HAP-1 (cell line): Measurements from ENCODE around the gene RNF157.
A peak's percentile ranks its signal among the peaks of the same experiment; 100 is the strongest.

Source experiments
- DNase-seq, 2 experiments: peaks; one replicate each; pipeline ENCODE4 v3.0.0-alpha.2; 2016 to 2020; ENCODE audit warnings: low spot score in 2 of 2
- H3K27me3 ChIP-seq: fragments of 250-450 bp; sonication (Bioruptor Pico); 2 replicates; pipeline ENCODE4 v1.5.1; 2020; ENCODE audit warnings: low read depth, mild to moderate bottlenecking, moderate library complexity
- H3K36me3 ChIP-seq: fragments of 250-450 bp; sonication (Bioruptor Pico); replicated peaks from 2 replicates; pipeline ENCODE4 v1.5.1; 2020; ENCODE audit warnings: mild to moderate bottlenecking
- H3K4me1 ChIP-seq: fragments of 250-450 bp; sonication (Bioruptor Pico); 2 replicates; pipeline ENCODE4 v1.5.1; 2020; ENCODE audit warnings: mild to moderate bottlenecking
- H3K4me3 ChIP-seq: fragments of 250-450 bp; sonication (Bioruptor Pico); 2 replicates; pipeline ENCODE4 v1.5.1; 2020; ENCODE audit warnings: mild to moderate bottlenecking, moderate library complexity
- H3K9me3 ChIP-seq: fragments of 250-450 bp; sonication (Bioruptor Pico); 2 replicates; pipeline ENCODE4 v1.5.1; 2020; ENCODE audit warnings: mild to moderate bottlenecking, moderate library complexity
- in situ Hi-C: fragments of 300-500 bp; cut with MboI; formaldehyde crosslinking; loops from 3 replicates; pipeline ENCODE4 v1.14.3; 2020; ENCODE audit warnings: low sequenced_read_pairs, inconsistent platforms, mixed read lengths

The RNF157 gene

GRCh38 chr17:76119409-76120371, 120.6 kb downstream of the RNF157 start:
- H3K9me3 ChIP-seq: no peaks in the 10 kb centered on the region
- in situ Hi-C loops: loop anchor here (5.0 kb wide), 1 partner anchor 63 kb away; no protein-coding TSS in a partner anchor

GRCh38 chr17:76115138-76115754, 125.0 kb downstream of the RNF157 start:
- Histone ChIP-seq H3K9me3 (no peaks in the 10 kb centered on the region), H3K36me3 (no peaks in the 10 kb centered on the region), H3K27me3 (no peaks in the 10 kb centered on the region), H3K4me1 (no peaks in the 10 kb centered on the region), H3K4me3 (no peak overlapping the region)
- in situ Hi-C loops: no loop called here
- DNase-seq: no peak

More at GRCh38 chr17:76119409-76120371, 120.6 kb downstream of the RNF157 start:
- Histone ChIP-seq H3K4me3 (no peak overlapping the region), H3K27me3 (no peaks in the 10 kb centered on the region), H3K36me3 (no peaks in the 10 kb centered on the region), H3K4me1 (no peaks in the 10 kb centered on the region)
- no peak for DNase-seq

DNA sequence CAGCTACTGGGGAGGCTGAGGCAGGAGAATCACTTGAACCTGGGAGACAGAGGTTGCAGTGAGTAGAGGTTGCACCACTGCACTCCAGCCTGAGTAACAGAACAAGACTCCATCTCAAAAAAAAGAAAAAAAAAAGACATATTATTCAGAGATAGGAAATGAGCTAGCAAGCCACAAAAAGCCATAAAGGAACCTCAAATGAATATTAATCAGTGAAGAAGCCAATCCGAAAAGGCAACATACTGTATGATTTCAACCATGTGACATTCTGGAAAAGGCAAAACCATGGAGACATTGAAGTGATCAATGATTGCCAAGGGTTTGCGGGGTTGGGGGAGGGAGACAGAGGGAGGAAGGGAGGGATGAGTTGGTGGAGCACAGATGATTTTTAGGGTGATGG, 128.3 kb downstream of the RNF157 start:
- no peaks in the 10 kb centered on the region for H3K27me3 ChIP-seq
- no peak for DNase-seq
- no peaks in the 10 kb centered on the region for H3K36me3 ChIP-seq
- in situ Hi-C loops: no loop called here
- H3K4me1 ChIP-seq: no peaks in the 10 kb centered on the region; the same call in 1 of the 2 replicates
- no peak overlapping the region for H3K4me3 ChIP-seq
- no peaks in the 10 kb centered on the region for H3K9me3 ChIP-seq

DNA sequence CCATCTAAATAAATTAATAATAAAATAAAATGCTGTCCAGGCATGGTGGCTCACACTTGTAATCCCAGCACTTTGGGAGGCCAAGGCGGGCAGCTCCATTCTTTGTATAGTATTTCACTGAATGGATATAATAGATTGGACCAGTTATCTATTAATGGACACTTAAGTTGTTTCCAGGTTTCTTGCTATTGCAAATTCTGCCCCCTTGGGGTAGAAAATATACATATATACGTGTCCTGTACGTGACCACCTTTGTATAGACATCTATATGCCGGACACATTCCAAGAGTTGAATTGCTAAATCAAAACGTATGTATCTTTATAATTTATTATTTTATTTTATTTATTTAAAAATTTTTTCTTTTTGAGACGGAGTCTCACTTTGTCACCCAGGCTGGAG, 132.8 kb downstream of the RNF157 start:
- Histone ChIP-seq H3K27me3 (no peaks in the 10 kb centered on the region), H3K9me3 (no peaks in the 10 kb centered on the region), H3K4me3 (no peak overlapping the region), H3K36me3 (peaks cover under 1% of the 10 kb centered on the region; the same call in 1 of the 2 replicates), H3K4me1 (peaks cover 20% of the 10 kb centered on the region)
- in situ Hi-C loops: no loop called here
- DNase-seq: peak in 1 of 2 experiments; percentile 33

- Histone ChIP-seq H3K4me3 (no peak overlapping the region), H3K4me1 (peaks cover 20% of the 10 kb centered on the region), H3K36me3 (peaks cover 6% of the 10 kb centered on the region), H3K27me3 (no peaks in the 10 kb centered on the region), H3K9me3 (no peaks in the 10 kb centered on the region)
- DNase-seq: no peak
- in situ Hi-C loops: no loop called here
These were observed 133.6 kb downstream of the RNF157 start for GRCh38 chr17:76106703-76107102.

DNA sequence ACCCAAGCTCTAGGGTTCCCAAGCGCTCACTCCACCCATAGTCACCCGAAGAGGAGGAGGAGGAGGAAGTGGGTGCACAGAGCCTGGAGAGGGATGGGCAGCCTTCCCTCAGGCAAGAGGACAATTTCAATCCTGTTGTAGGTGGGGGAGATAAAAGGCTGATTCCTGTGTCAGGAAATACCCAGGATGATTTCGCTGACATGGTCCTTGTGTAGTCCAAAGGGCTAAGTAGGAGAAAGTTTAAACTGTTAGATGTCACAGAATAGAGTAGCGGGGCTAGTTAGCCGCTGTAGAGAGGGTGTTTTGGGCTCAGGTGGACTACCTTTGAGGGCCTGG, 135.4 kb downstream of the RNF157 start:
- Histone ChIP-seq H3K27me3 (no peaks in the 10 kb centered on the region), H3K4me1 (peaks cover 20% of the 10 kb centered on the region), H3K36me3 (peaks cover 21% of the 10 kb centered on the region), H3K9me3 (no peaks in the 10 kb centered on the region), H3K4me3 (no peak overlapping the region)
- no peak for DNase-seq
- in situ Hi-C loops: no loop called here

DNA sequence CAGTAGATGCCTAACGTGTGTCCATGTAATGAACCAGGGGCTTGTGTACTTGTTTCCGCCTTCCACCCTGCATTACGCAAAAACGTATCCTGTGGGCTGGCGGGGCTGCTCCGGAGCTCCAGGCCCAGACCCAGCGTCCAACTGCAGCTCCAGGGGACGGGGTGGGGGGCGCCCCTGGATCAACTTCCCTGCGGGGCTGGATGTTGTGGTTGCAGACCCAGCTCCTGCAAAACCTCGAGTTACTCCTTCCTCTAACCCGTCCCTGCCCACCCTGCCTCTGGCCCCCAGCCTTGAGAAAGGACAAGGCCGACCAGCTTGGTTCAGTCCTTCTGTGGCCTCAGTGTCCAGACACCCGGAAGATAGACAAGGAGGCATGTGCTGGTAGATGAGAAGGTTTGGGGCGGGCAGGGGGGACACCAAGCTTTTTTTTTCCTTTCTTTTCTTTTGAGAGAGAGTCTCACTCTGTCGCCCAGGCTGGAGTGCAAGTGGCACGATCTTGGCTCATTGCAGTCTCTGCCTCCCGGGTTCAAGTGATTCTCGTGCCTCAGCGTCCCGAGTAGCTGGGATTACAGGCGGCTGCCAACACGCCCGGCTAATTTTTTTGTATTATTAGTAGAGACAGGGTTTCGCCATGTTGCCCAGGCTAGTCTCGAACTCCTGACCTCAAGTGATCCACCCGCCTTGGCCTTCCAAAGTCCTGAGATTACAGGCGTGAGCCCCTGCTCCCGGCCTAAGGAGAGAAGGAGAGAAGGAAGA, 136.0 kb downstream of the RNF157 start:
- H3K4me3 ChIP-seq: peak overlapping the region; percentile 88
- in situ Hi-C loops: no loop called here
- DNase-seq: no peak
- H3K4me1 ChIP-seq: peaks cover 20% of the 10 kb centered on the region
- no peaks in the 10 kb centered on the region for H3K9me3 ChIP-seq
- H3K36me3 ChIP-seq: peaks cover 27% of the 10 kb centered on the region
- H3K27me3 ChIP-seq: no peaks in the 10 kb centered on the region

DNA sequence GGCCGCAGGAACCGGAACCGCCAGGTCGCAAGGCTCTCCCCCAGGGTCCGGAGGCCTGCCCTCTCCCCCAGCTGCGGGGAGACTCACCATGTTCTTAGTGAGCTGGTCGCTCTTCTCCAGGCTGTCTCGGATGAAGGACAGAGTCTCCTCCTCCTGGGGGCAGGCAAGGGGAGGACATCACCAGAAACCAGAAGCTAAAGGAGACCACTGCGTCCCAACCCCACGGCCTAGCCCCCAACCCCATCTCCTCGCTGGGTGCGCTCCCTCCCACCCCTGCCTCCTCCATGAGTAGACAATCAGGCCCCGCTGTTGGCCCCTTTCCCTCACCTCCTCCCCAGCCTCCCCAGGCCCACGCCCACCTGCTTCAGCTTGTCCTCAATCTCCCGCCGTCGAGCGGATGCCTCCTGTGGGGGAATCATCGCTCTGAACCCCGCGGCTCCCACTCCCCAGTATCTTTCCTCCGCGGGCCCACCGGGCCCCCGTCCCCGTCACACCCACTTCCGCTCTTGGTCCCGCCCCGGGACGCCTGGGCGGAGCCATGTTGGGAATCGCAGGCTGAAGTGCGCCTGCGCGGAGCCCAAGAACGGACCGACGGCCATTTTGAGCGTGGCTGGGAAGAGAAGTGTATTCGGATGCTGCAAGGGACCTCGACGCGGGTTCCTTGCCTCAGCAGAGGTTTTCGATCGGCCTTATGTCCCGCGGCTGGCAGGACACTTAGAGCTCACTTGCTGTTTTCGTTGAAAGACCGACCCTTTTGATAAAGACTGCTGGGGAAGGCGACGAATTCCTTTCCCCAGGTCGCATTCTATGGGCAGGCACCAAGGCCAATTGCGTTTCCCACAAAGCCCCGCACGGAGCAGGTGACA, 136.8 kb downstream of the RNF157 start, which contains the start of gene EXOC7:
Gene EXOC7, minus strand, starts transcription at position 514 of the 866 bp plus-strand sequence. Its CDS starts 95 bp downstream, at position 419.
- H3K27me3 ChIP-seq: no peaks in the 10 kb centered on the region
- peak; percentile 93 for DNase-seq
- in situ Hi-C loops: no loop called here

DNA sequence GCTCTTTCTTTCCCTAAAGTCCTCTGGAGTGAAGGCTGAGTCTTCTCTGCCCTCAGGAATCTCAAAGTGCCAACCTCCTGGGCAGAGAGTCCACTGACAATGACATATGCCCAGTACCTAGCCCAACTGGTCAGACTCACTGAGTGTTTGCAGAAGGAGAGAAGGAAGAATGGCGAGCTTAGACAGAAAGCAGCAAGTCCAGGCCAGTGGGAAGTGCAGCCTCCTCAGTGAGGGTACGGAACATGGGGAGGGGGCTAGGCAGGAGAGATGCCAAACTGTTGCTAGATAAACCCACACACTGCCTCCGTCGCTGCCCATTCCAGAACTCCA, 137.4 kb downstream of the RNF157 start:
- peaks cover 30% of the 10 kb centered on the region for H3K36me3 ChIP-seq
- H3K4me3 ChIP-seq: peak overlapping the region; percentile 88
- in situ Hi-C loops: no loop called here
- H3K27me3 ChIP-seq: no peaks in the 10 kb centered on the region
- H3K9me3 ChIP-seq: no peaks in the 10 kb centered on the region
- H3K4me1 ChIP-seq: peaks cover 20% of the 10 kb centered on the region
- DNase-seq: no peak

More for the DNA sequence above, 136.8 kb downstream of the RNF157 start, which contains the start of gene EXOC7:
- Histone ChIP-seq H3K36me3 (peaks cover 30% of the 10 kb centered on the region), H3K9me3 (no peaks in the 10 kb centered on the region), H3K4me1 (peaks cover 20% of the 10 kb centered on the region), H3K4me3 (peak within 1 kb of the TSS; percentile 88)

DNA sequence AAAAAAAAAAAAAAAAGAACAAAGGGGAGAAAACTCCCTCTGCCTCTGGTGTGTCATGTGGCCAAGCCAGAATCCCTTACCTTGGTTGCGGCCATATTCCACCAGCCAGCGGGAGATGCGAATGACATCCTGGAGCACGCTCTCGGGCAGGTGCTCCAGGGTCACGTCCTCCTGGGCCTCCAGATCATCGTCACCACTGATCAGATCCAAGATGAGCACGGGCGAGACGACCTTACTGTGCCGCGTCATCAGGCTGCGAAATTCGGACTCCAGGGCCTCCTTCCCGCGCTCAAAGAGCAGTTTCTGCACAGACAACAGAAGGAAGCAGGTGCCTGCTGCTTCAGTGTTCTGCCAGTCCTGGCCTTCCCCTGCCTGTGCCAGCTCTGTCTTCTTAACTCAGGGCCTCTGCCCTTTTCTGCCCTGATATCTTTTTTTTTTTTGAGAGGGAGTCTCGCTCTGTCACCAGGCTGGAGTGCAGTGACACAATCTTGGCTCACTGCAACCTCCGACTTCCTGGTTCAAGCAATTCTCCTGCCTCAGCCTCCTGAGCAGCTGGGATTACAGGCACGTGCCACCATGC, 142.5 kb downstream of the RNF157 start:
- no peaks in the 10 kb centered on the region for H3K27me3 ChIP-seq
- peaks cover 3% of the 10 kb centered on the region for H3K4me1 ChIP-seq
- in situ Hi-C loops: no loop called here
- H3K4me3 ChIP-seq: no peak overlapping the region
- H3K36me3 ChIP-seq: peaks cover 57% of the 10 kb centered on the region
- H3K9me3 ChIP-seq: no peaks in the 10 kb centered on the region
- no peak for DNase-seq

- H3K4me1 ChIP-seq: no peaks in the 10 kb centered on the region
- in situ Hi-C loops: no loop called here
- no peak for DNase-seq
- no peak overlapping the region for H3K4me3 ChIP-seq
- H3K36me3 ChIP-seq: peaks cover 43% of the 10 kb centered on the region
- H3K27me3 ChIP-seq: no peaks in the 10 kb centered on the region
- H3K9me3 ChIP-seq: no peaks in the 10 kb centered on the region
These were observed 144.3 kb downstream of the RNF157 start for GRCh38 chr17:76095943-76096342.

- Histone ChIP-seq H3K27me3 (no peaks in the 10 kb centered on the region), H3K9me3 (no peaks in the 10 kb centered on the region), H3K4me3 (no peak overlapping the region), H3K36me3 (peaks cover 36% of the 10 kb centered on the region), H3K4me1 (no peaks in the 10 kb centered on the region)
- no peak for DNase-seq
- in situ Hi-C loops: no loop called here
These were observed 146.2 kb downstream of the RNF157 start for GRCh38 chr17:76094046-76094445.
